Measurements from ENCODE around the gene PSMB2.

Gene PSMB2

GRCh38 chr1:35642471-35642955 lies 1.2 kb upstream of the PSMB2 start:
- no peak for DNase-seq (ENCODE audit: low read depth in 2 of 2)

- DNase-seq (ENCODE audit: low read depth in 2 of 2), result no peak
These were observed 720 bp downstream of the PSMB2 start for GRCh38 chr1:35640380-35641232.

GRCh38 chr1:35637401-35637809 lies 3.9 kb downstream of the PSMB2 start:
- DNase-seq (ENCODE audit: low read depth in 2 of 2), result no peak

GRCh38 chr1:35633547-35633946 lies 7.8 kb downstream of the PSMB2 start:
- DNase-seq (ENCODE audit: low read depth in 2 of 2), result no peak

- no peak for DNase-seq (ENCODE audit: low read depth in 2 of 2)
These were observed 9.9 kb downstream of the PSMB2 start for GRCh38 chr1:35631396-35631795.

GRCh38 chr1:35629051-35629450 lies 12.3 kb downstream of the PSMB2 start:
- DNase-seq (ENCODE audit: low read depth in 2 of 2), result no peak

- DNase-seq (ENCODE audit: low read depth in 2 of 2), result no peak
These were observed 17.5 kb downstream of the PSMB2 start for GRCh38 chr1:35623832-35624231.

- DNase-seq (ENCODE audit: low read depth in 2 of 2), result no peak
These were observed 18.7 kb downstream of the PSMB2 start for GRCh38 chr1:35622510-35623178.

- DNase-seq (ENCODE audit: low read depth in 2 of 2), result no peak
These were observed 21.8 kb downstream of the PSMB2 start for GRCh38 chr1:35619237-35620121.

GRCh38 chr1:35615440-35615839 lies 25.9 kb downstream of the PSMB2 start:
- no peak for DNase-seq (ENCODE audit: low read depth in 2 of 2)

GRCh38 chr1:35611655-35612054 lies 29.7 kb downstream of the PSMB2 start:
- no peak for DNase-seq (ENCODE audit: low read depth in 2 of 2)

GRCh38 chr1:35605867-35606182 lies 35.5 kb downstream of the PSMB2 start:
- DNase-seq (ENCODE audit: low read depth in 2 of 2), result no peak

- DNase-seq (ENCODE audit: low read depth in 2 of 2), result no peak
These were observed 36.1 kb downstream of the PSMB2 start for GRCh38 chr1:35605071-35605866.

GRCh38 chr1:35603941-35604340 lies 37.4 kb downstream of the PSMB2 start:
- DNase-seq (ENCODE audit: low read depth in 2 of 2), result no peak

GRCh38 chr1:35603468-35603867 lies 37.9 kb downstream of the PSMB2 start:
- DNase-seq (ENCODE audit: low read depth in 2 of 2), result no peak

- DNase-seq (ENCODE audit: low read depth in 2 of 2), result no peak
These were observed 40.7 kb downstream of the PSMB2 start for GRCh38 chr1:35600593-35600992.

GRCh38 chr1:35599411-35599810 lies 41.9 kb downstream of the PSMB2 start:
- DNase-seq (ENCODE audit: low read depth in 2 of 2), result no peak

- no peak for DNase-seq (ENCODE audit: low read depth in 2 of 2)
These were observed 42.4 kb downstream of the PSMB2 start for GRCh38 chr1:35598895-35599294.

- DNase-seq (ENCODE audit: low read depth in 2 of 2), result no peak
These were observed 43.5 kb downstream of the PSMB2 start for GRCh38 chr1:35597870-35598269.

- no peak for DNase-seq (ENCODE audit: low read depth in 2 of 2)
These were observed 45.6 kb downstream of the PSMB2 start for GRCh38 chr1:35595684-35596083.

GRCh38 chr1:35594005-35594760 lies 47.1 kb downstream of the PSMB2 start:
- DNase-seq (ENCODE audit: low read depth in 2 of 2), result no peak
